8988T (cell line): Measurements from ENCODE around the gene TAPBP.
"Not testable (repeated sequence)": the region's sequence is repeated elsewhere in the genome, so short reads cannot be mapped to it uniquely, and the experiment has no call there.

ENCODE experiments used
- DNase-seq: peaks from one replicate; pipeline ENCODE4 v3.0.0; 2011

Gene TAPBP

GRCh38 chr6:33295621-33296369 lies 18.1 kb downstream of the TAPBP start:
- no peak for DNase-seq

GRCh38 chr6:33294086-33294823 lies 19.6 kb downstream of the TAPBP start:
- DNase-seq: no peak

GRCh38 chr6:33292996-33293682 lies 20.7 kb downstream of the TAPBP start:
- DNase-seq: no peak

- DNase-seq: no peak
Measured at GRCh38 chr6:33290459-33290858, 23.4 kb downstream of the TAPBP start.

GRCh38 chr6:33289784-33290315 lies 24.0 kb downstream of the TAPBP start:
- no peak for DNase-seq

GRCh38 chr6:33288921-33289783 lies 24.7 kb downstream of the TAPBP start, which contains the start of the genes PFDN6 and WDR46:
Gene PFDN6 (plus strand): TSS chr6:33289601. CDS start chr6:33289857, 256 bp downstream.
Gene WDR46 (minus strand): TSS chr6:33289239. CDS start chr6:33289170, 69 bp downstream.
- peak; percentile 77 for DNase-seq

GRCh38 chr6:33288141-33288920 lies 25.5 kb downstream of the TAPBP start:
- DNase-seq: no peak

- no peak for DNase-seq
Measured at GRCh38 chr6:33286946-33287914, 26.6 kb downstream of the TAPBP start.

- DNase-seq: not testable (repeated sequence)
Measured at GRCh38 chr6:33285214-33285613, 28.7 kb downstream of the TAPBP start.

GRCh38 chr6:33280539-33280938 lies 33.3 kb downstream of the TAPBP start:
- no peak for DNase-seq

GRCh38 chr6:33279971-33280511 lies 33.8 kb downstream of the TAPBP start:
- peak; percentile 79 for DNase-seq

- no peak for DNase-seq
Measured at GRCh38 chr6:33279257-33279695, 34.6 kb downstream of the TAPBP start.

GRCh38 chr6:33278810-33279209 lies 35.1 kb downstream of the TAPBP start:
- no peak for DNase-seq

GRCh38 chr6:33278392-33278741 lies 35.5 kb downstream of the TAPBP start:
- DNase-seq: no peak

- DNase-seq: no peak
Measured at GRCh38 chr6:33277663-33278391, 36.1 kb downstream of the TAPBP start.

GRCh38 chr6:33276864-33277662 lies 36.8 kb downstream of the TAPBP start, which contains the start of gene B3GALT4:
Gene B3GALT4 (plus strand): TSS chr6:33277123. CDS start chr6:33277420, 297 bp downstream.
- peak; percentile 84 for DNase-seq

GRCh38 chr6:33276581-33276863 lies 37.4 kb downstream of the TAPBP start:
- DNase-seq: no peak
